GM23338 (cell line): ENCODE data around the gene ITCH. TPM values are rescaled to one million over a fixed set of nuclear protein-coding genes. Genes with fewer than 3 reads are reported as not detected.

Source experiments
- ATAC-seq: fragments of 200-7000 bp; cut with Tn5 transposase; 3 replicates; pipeline ENCODE4 v1.9.1; 2020
- DNase-seq: peaks from one replicate; pipeline ENCODE4 v3.0.0-alpha.2; 2015; ENCODE audit warnings: low spot score
- H2AFZ ChIP-seq: fragments of 200-600 bp; sonication (generic); 2 replicates; pipeline ENCODE4 v1.8.0; 2016; ENCODE audit warnings: antibody characterized with exemption, mild to moderate bottlenecking, moderate library complexity
- H3F3A ChIP-seq: fragments of 200-600 bp; sonication (generic); replicated peaks from 2 replicates; pipeline ENCODE4 v1.8.0; 2017; ENCODE audit warnings: antibody characterized with exemption, mixed run types, low read depth
- H3K27ac ChIP-seq: fragments of 200-600 bp; sonication (generic); 2 replicates; pipeline ENCODE4 v1.6.1; 2016; ENCODE audit warnings: low read depth
- H3K27me3 ChIP-seq: fragments of 200-600 bp; sonication (generic); 2 replicates; pipeline ENCODE4 v1.8.0; 2016; ENCODE audit warnings: mild to moderate bottlenecking, mixed run types, moderate library complexity; ENCODE audit not compliant: insufficient read depth
- H3K36me3 ChIP-seq: fragments of 200-600 bp; sonication (generic); 2 replicates; pipeline ENCODE4 v1.8.0; 2016; ENCODE audit warnings: mild to moderate bottlenecking; ENCODE audit not compliant: insufficient read depth
- H3K4me1 ChIP-seq: fragments of 200-600 bp; sonication (generic); 2 replicates; pipeline ENCODE4 v1.8.0; 2016; ENCODE audit warnings: mild to moderate bottlenecking, moderate library complexity; ENCODE audit not compliant: insufficient read depth
- H3K4me2 ChIP-seq: fragments of 200-600 bp; sonication (generic); 2 replicates; pipeline ENCODE4 v1.7.1; 2017; ENCODE audit warnings: mixed run types
- H3K4me3 ChIP-seq: fragments of 200-600 bp; sonication (generic); 2 replicates; pipeline ENCODE4 v1.6.1; 2016; ENCODE audit warnings: mixed run types
- H3K79me2 ChIP-seq: fragments of 200-600 bp; sonication (generic); replicated peaks from 2 replicates; pipeline ENCODE4 v1.8.0; 2017; ENCODE audit warnings: mild to moderate bottlenecking; ENCODE audit not compliant: insufficient read depth
- H3K9me2 ChIP-seq: fragments of 200-600 bp; sonication (generic); 2 replicates; pipeline ENCODE4 v1.8.0; 2017; ENCODE audit not compliant: insufficient read depth
- H4K20me1 ChIP-seq: fragments of 200-600 bp; sonication (generic); replicated peaks from 2 replicates; pipeline ENCODE4 v1.8.0; 2017; ENCODE audit warnings: mild to moderate bottlenecking; ENCODE audit not compliant: insufficient read depth
- H3K27ac Mint-ChIP-seq: 2 replicates; pipeline ENCODE4 v1.8.0; 2020; ENCODE audit warnings: inconsistent platforms, mild to moderate bottlenecking, moderate library complexity, mixed read lengths
- H3K27me3 Mint-ChIP-seq: 3 replicates; pipeline ENCODE4 v1.8.0; 2022; ENCODE audit warnings: low read depth, mild to moderate bottlenecking, moderate library complexity, mixed read lengths, inconsistent platforms; ENCODE audit not compliant: insufficient read depth, poor library complexity
- H3K36me3 Mint-ChIP-seq: 3 replicates; pipeline ENCODE4 v1.8.0; 2021; ENCODE audit warnings: low read depth, mild to moderate bottlenecking, inconsistent platforms, moderate library complexity, mixed read lengths
- H3K4me1 Mint-ChIP-seq: 3 replicates; pipeline ENCODE4 v1.8.0; 2020; ENCODE audit warnings: mild to moderate bottlenecking, inconsistent platforms, mixed read lengths
- H3K4me3 Mint-ChIP-seq: 3 replicates; pipeline ENCODE4 v1.8.0; 2021; ENCODE audit warnings: moderate library complexity, mild to moderate bottlenecking, inconsistent platforms, mixed read lengths
- H3K9me3 Mint-ChIP-seq: 3 replicates; pipeline ENCODE4 v1.8.0; 2020; ENCODE audit warnings: moderate library complexity, mild to moderate bottlenecking, inconsistent platforms, mixed read lengths
- CREB1 ChIP-seq: fragments of 250-450 bp; sonication (Bioruptor Pico); IDR thresholded peaks from 2 replicates; pipeline ENCODE4 v1.5.0; 2020; ENCODE audit warnings: low read depth, mild to moderate bottlenecking, moderate library complexity
- CTCF ChIP-seq, 2 experiments: fragments of 200-600 bp in 1 of 2; sonication (generic) in 1 of 2; conservative IDR thresholded peaks; 2 replicates each; pipeline versions ENCODE4 v1.5.1 to v1.6.1; 2016 to 2017; ENCODE audit warnings: antibody characterized with exemption in 2 of 2, low read depth in 2 of 2, mild to moderate bottlenecking in 2 of 2, moderate library complexity in 1 of 2
- ETS1 ChIP-seq: IDR thresholded peaks from 2 replicates; pipeline ENCODE4 v1.6.1; 2016; ENCODE audit warnings: antibody characterized with exemption
- EZH2 ChIP-seq: fragments of 200-600 bp; sonication (generic); IDR thresholded peaks from one replicate; pipeline ENCODE4 v1.8.0; 2017; ENCODE audit warnings: antibody characterized with exemption, mild to moderate bottlenecking, low read depth; ENCODE audit not compliant: unreplicated experiment
- EZH2phosphoT487 ChIP-seq: fragments of 200-600 bp; sonication (generic); IDR thresholded peaks from one replicate; pipeline ENCODE4 v1.8.1; 2018; ENCODE audit warnings: antibody characterized with exemption; ENCODE audit not compliant: unreplicated experiment
- JUNB ChIP-seq: IDR thresholded peaks from one replicate; pipeline ENCODE4 v1.6.1; 2016; ENCODE audit warnings: antibody characterized with exemption; ENCODE audit not compliant: unreplicated experiment
- NANOG ChIP-seq: IDR thresholded peaks from 2 replicates; pipeline ENCODE4 v1.6.1; 2016; ENCODE audit warnings: antibody characterized with exemption, borderline replicate concordance
- POLR2AphosphoS5 ChIP-seq: IDR thresholded peaks from 2 replicates; pipeline ENCODE4 v1.6.1; 2016; ENCODE audit warnings: antibody characterized with exemption, low read depth
- REST ChIP-seq: IDR thresholded peaks from one replicate; pipeline ENCODE4 v1.6.1; 2018; ENCODE audit warnings: antibody characterized with exemption; ENCODE audit not compliant: unreplicated experiment
- STAT1 ChIP-seq: IDR thresholded peaks from one replicate; pipeline ENCODE4 v1.6.1; 2016; ENCODE audit warnings: antibody characterized with exemption; ENCODE audit not compliant: unreplicated experiment
- ZNF114 ChIP-seq: fragments of 250-450 bp; sonication (Bioruptor Pico); IDR thresholded peaks from 2 replicates; pipeline ENCODE4 v1.5.0; 2020; ENCODE audit warnings: mild to moderate bottlenecking, moderate library complexity
- ZNF331 ChIP-seq: fragments of 250-450 bp; sonication (Bioruptor Pico); IDR thresholded peaks from 2 replicates; pipeline ENCODE4 v1.5.0; 2020; ENCODE audit warnings: low read depth, mild to moderate bottlenecking, moderate library complexity
- ZNF462 ChIP-seq: fragments of 250-450 bp; sonication (Bioruptor Pico); IDR thresholded peaks from 2 replicates; pipeline ENCODE4 v1.5.0; 2020; ENCODE audit warnings: mild to moderate bottlenecking, moderate library complexity
- polyA plus RNA-seq: library from polyadenylated mRNA; unstranded; fragments of >200 nt; fragmentation: Nextera tagmentation; extraction: Ambion mirVana; gene quantifications from 2 replicates; pipeline ENCODE4 v1.2.1, GENCODE V29; 2016
- total RNA-seq: library from RNA; depleted of rRNA; stranded (reverse); fragments of >200 nt; shearing (Covaris generic); gene quantifications from 2 replicates; pipeline ENCODE4 v1.2.3, GENCODE V29; 2014

Gene ITCH
- total and polyA plus RNA-seq, 2 experiments from 2014 or later = 16.4 to 31.6 TPM

- Mint-ChIP-seq H3K4me3 (no peak overlapping the region), H3K9me3 (peaks cover 4% of the 10 kb centered on the region; the same call in 2 of the 3 replicates), H3K36me3 (peaks cover 4% of the 10 kb centered on the region; the same call in 2 of the 3 replicates), H3K27me3 (peaks cover 2% of the 10 kb centered on the region), H3K27ac (no peak overlapping the region), H3K4me1 (peaks cover 36% of the 10 kb centered on the region)
- Histone ChIP-seq H3K9me2 (peaks cover 9% of the 10 kb centered on the region; the same call in 1 of the 2 replicates), H3K4me1 (peaks cover 21% of the 10 kb centered on the region), H3K36me3 (no peaks in the 10 kb centered on the region), H2AFZ (no peak overlapping the region; the same call in 1 of the 2 replicates), H3K4me3 (no peak overlapping the region), H3K4me2 (no peak overlapping the region), H3K79me2 (no peaks in the 10 kb centered on the region), H3K27ac (0 out of 2 replicates have a peak overlapping the region, but pooled peaks have one; percentile 3), H3F3A (no peaks in the 10 kb centered on the region), H3K27me3 (no peaks in the 10 kb centered on the region), H4K20me1 (no peaks in the 10 kb centered on the region)
- no peak for DNase-seq
- TF ChIP-seq CREB1 (CRISPR knock-in tag) (no peak), CTCF (conservative IDR thresholded peaks at IDR 0.05; ENCODE audit: low read depth in 2 of 2) (no peak), REST (no peak), ZNF331 (CRISPR knock-in tag) (no peak), ZNF114 (no peak), ZNF462 (CRISPR knock-in tag) (no peak), POLR2AphosphoS5 (no peak), JUNB (no peak), NANOG (no peak), EZH2 (no peak), EZH2phosphoT487 (no peak), STAT1 (no peak), ETS1 (no peak)
- ATAC-seq = no peak
These were observed 42.2 kb upstream of the ITCH start for GRCh38 chr20:34320861-34321260.
